Neural cell (in vitro differentiated cells): ENCODE results near the gene MUSK.

Source experiments
- EZH2 ChIP-seq: fragments of 200-600, 300-800 bp; shearing (Covaris generic), sonication (generic); IDR thresholded peaks from 2 replicates; pipeline ENCODE4 v1.6.1; 2014; ENCODE audit warnings: antibody characterized with exemption, low read length, borderline replicate concordance, mild to moderate bottlenecking; ENCODE audit not compliant: insufficient read depth, poor library complexity, severe bottlenecking
- POLR2AphosphoS5 ChIP-seq: IDR thresholded peaks from 2 replicates; pipeline ENCODE4 v1.6.1; 2012
- SMC3 ChIP-seq: fragments of 450-650 bp; conservative IDR thresholded peaks from 2 replicates; pipeline ENCODE4 v1.6.1; 2014; ENCODE audit warnings: antibody characterized with exemption, mild to moderate bottlenecking, moderate library complexity; ENCODE audit not compliant: poor library complexity
- TAF1 ChIP-seq: IDR thresholded peaks from 2 replicates; pipeline ENCODE4 v1.6.1; 2012; ENCODE audit warnings: low read depth
- TF ChIP-seq, protein P1 (sequence below): fragments of 450-650 bp; IDR thresholded peaks from 2 replicates; pipeline ENCODE4 v1.5.1; 2014; ENCODE audit warnings: antibody characterized with exemption, mild to moderate bottlenecking, moderate library complexity; ENCODE audit not compliant: poor library complexity, severe bottlenecking

DNA sequence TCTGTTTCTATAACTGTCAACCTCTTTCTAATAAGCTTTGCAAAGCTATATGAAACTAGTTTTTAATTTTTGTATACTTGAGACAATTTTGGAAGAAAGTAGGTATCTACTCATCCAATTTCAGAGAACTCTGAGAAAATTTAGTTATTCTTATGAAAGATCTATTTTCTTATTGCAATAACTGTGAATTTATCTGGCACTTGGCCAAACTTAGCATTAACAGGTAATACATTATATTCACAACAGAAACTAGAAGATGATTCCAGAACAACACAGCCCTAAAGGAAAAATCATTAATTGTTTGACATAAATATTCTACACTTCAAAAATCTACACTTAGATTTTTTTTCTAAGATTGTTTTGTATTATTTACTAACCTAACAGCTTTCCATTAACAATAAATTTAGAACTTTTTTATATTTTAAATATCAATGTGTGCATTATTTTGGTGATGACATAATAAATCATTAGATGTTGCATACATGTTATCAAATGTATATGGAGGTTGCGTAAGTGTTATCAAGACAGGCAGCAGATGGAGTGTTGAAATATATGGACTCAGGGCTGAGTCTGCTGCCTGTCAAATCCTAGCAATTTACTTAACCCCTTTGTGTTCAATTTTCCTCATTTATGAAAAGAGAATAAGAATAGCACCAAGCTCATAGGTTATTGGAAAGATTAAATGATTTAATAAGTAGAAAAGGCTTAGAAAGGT lies 141.8 kb downstream of the MUSK start:
- TF ChIP-seq, protein P1, sequence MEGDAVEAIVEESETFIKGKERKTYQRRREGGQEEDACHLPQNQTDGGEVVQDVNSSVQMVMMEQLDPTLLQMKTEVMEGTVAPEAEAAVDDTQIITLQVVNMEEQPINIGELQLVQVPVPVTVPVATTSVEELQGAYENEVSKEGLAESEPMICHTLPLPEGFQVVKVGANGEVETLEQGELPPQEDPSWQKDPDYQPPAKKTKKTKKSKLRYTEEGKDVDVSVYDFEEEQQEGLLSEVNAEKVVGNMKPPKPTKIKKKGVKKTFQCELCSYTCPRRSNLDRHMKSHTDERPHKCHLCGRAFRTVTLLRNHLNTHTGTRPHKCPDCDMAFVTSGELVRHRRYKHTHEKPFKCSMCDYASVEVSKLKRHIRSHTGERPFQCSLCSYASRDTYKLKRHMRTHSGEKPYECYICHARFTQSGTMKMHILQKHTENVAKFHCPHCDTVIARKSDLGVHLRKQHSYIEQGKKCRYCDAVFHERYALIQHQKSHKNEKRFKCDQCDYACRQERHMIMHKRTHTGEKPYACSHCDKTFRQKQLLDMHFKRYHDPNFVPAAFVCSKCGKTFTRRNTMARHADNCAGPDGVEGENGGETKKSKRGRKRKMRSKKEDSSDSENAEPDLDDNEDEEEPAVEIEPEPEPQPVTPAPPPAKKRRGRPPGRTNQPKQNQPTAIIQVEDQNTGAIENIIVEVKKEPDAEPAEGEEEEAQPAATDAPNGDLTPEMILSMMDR: no peak
- no peak for TF ChIP-seq EZH2
- no peak for TF ChIP-seq TAF1
- TF ChIP-seq SMC3: no peak
- no peak for TF ChIP-seq POLR2AphosphoS5
